UCSD-AML1 (cell line): ENCODE data around the gene FRMD4A.

ENCODE experiments used
- DNase-seq: peaks from one replicate; lab custom pipeline; 2025; ENCODE audit not compliant: unreplicated experiment; lab: John Stamatoyannopoulos, UW

Gene FRMD4A

DNA sequence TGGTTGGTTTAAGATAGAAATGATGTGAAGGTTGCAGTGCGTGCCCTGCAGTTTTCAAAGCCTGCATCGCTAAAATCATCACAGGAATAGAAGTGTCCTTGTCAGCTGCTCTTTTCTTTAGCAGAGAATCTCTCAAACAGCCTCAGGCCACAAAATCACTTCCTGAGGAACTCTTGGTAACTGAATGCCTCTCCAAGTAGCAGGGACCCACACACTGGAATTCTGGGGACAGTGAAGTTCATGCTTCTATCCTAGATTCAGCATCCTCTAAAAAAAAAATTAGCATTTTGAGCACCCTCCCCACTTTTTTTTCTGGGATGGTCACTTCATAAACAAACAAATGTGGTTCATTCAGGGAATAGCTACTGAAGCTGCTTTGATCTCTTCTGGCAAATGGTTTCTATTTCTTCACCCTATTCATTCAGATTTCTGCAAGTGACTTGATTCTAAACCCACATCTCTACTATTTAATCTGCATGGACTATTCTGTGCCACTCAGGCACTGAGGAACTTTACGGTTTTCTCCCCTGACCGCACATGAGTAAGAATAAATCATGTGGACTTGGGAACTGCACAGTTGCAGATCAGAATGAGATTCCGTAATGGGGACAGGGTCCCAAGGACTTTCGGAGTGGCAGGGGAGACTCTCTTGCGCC lies 306.9 kb downstream of the FRMD4A start:
- DNase-seq, result no peak

DNA sequence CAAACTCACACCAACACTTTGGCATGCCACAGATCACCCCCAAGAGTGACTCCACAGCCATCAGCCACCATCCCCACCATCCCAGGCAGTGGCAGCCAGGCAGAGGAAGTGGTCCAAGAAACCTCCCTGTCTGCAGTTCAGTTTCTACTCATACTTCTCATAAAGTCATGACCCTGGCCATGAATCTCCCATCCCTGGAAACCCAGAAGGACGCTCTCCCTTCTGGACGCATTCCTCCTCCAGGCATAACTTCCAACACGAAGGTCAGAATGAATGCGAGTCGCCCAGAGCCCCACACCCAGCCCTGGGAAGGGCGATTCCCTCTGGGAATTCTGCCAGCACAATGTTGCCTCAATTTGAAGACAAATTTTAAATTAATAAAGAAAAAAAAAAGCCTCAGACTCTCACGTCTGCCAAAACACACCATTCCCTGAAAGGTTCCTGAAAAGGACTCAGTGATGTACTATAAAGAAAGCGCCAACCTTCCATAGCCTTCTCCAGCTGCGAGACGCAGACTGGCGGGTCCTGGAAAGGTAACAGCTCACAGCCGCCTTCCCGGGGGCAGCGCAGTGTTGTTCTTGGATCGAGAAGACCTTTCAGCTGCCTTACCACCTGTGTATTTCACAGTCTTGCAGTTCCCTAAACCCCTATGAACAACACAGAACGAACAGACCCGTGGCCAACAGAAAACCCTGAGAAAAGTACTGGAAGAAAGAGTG lies 307.6 kb downstream of the FRMD4A start:
- no peak for DNase-seq

DNA sequence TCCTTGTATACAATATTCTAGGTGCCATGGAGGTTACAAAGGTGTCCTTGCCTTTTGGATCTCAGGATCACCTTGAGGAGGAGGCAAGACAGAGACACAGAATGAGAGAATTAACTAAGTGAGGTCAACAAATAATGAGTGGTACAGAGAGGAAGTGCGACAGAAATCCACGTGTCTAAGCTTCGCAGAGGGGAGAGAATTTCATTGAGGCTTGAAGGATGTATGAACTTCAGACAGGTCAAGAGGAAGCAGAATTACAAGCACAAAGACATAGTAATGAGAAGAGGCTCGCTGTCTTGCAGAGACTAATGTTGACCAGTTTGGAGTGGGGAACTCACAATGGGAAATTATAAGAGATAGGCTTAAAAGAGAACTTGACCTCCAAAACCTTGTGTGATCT lies 308.7 kb downstream of the FRMD4A start:
- DNase-seq, result no peak

DNA sequence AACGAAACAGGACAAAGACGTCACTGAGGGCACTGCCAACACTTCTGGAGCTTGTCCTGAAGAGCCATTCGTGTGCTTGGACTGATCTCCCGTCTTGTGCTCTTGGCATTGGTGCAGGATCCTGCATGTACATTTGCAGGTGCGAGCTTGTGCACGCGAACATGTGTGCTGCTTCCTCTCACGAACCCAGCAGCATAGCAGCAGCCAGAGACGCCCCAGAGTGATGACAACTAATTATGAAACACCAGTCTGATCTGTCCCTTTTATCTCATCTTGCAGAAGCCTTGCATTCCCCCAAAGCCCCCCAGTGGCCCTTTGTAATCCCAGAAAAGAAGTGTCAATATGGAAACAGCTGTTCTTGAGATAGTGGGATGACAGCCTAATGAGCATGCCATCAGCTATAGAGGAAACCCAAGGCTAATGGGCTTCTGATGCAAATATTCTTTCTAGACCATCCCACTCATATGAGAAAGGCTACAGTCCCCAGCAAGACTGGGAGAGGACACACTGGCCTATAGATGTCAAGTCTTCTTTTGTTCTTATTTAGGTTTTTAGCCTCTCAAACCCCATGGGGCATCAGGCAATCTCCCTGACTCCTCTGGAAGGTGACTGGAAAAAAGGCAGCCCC lies 310.6 kb downstream of the FRMD4A start:
- no peak for DNase-seq

DNA sequence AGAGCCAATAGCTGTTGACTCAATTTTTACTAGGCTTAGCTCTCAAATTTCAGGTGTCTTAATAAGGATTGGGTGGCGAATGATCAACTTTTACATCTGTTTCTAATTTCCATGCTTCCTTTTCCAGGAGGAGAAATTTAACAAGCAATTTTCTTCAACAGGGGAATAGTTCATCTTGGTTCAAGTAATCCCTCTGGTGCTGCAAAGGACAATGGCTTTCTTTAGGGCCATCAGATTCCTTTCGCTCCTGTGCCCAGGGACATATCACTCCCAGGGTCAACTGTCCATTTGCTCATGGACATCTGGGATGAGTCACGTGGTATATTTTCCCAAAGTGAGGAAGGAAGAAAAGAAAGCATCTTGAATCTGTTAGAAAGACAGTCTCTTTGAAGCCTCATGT lies 313.3 kb downstream of the FRMD4A start:
- DNase-seq, result no peak

DNA sequence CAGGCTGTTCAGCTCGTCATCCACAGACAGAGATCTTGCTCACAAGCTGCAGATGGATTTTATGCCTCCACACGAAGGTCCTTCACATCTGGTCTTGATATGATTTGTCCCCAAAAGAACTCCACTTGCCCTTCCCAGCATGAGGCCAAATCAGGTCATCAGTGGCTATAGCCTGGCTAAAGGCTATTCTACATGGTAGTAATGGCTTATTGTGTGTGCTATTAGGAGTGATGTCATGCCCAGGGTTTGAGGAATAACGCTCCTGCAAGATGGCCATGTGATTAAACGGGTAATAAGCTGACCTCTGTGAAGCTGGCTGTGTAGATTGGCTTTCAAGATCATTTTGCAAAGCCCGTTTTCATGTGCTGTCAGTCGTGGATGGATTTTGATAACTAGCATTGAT lies 313.8 kb downstream of the FRMD4A start:
- no peak for DNase-seq

DNA sequence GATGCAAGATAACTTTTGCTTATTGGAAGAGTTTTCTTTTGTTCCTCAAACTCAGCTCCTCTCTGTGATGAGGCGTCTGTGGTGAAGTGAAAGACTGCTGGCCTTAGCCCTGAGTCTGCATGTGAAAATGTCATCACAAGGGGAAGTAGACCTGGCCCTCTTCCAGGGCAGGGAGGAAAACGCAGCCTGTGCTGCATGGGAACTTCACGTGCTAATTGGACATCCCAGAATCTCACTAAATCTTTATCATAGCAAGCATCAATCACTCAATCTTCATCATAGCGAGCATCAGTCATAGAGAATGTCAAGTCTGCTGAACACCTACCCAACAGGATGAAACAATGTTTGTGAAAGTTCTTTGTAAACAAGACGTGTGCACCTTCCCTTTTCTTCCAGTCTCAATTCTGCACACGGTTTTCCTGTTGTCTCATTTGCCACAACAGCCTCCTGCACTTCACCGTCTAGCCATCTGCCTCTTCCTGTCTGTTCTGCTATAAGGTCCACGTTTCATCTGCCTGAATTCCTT lies 314.6 kb downstream of the FRMD4A start:
- no peak for DNase-seq

DNA sequence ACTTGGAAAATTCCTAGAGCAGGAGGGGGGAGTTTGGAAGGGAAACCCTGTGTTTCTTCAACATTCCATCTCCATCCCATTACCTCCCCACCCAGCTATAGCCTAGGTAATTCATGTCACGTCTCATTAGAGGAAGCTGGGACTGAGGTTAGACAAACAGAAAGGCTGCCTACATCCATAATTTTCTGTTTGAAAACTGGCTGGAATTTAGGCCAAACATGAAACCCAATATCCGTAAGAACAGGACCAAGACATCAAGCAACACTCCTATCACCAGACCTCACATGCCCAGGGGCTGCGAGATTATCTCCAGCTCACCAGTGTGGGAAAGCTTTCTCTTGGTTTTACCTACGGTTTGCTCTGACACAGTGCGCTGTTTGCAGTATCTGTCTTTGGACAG lies 316.3 kb downstream of the FRMD4A start:
- DNase-seq, result no peak

DNA sequence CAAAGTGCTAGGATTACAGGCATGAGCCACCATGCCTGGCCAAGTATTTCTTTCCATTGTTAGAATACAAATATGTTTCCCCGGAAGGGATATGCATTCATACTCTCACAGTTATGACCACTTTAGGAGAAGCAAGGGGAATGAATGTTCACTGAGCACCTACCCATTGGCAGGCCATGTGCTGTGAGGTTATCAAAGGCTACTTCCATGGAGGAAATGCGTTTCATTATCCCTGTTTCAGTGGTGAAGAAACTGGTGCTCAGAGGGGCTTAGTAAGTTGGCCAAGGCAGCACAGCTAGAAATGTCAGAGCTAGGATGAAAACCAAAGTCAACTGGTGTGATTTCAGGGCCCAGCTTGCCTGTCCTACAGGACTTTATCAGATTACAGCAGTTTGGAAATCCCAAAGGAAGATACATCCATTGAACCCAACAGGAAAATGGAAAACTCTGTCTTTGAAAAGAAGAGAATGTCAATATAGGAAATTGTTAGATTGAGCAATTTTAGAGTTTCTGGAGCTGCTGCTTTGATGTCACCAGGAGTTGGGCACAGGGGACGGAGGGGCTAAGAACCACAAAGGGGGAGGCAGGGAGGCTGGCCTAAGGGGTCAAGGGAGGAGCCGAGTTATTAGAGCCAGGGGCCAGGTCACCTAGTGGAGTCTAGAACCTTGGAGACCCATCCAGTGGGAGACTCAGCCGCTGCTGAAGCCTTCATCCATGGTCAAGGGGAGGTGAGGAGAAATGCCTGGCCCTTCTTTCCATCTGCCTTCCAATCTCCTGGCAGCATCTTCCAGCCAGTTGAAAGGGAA lies 319.8 kb downstream of the FRMD4A start:
- no peak for DNase-seq

DNA sequence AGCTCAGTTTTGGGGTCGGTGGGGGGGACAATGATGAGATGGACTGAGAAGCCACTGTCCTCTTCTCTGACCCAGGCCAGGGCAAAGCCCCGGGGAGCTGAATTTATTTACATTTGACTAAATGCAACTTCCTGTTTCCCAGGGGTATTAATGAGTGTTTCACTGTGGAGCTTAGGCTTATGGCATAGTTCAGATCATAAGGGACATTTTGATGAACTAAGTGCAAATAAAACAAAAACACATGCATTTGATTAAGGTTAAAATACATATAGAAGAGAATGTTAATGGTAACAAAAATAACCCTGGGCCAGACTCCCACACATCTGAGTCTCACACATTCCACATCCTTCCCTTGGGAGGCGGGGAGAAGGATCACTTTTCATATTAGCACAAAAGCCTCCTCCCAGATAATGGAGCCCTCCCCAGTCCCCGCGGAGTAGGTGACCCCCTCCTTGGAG lies 320.6 kb downstream of the FRMD4A start:
- no peak for DNase-seq

DNA sequence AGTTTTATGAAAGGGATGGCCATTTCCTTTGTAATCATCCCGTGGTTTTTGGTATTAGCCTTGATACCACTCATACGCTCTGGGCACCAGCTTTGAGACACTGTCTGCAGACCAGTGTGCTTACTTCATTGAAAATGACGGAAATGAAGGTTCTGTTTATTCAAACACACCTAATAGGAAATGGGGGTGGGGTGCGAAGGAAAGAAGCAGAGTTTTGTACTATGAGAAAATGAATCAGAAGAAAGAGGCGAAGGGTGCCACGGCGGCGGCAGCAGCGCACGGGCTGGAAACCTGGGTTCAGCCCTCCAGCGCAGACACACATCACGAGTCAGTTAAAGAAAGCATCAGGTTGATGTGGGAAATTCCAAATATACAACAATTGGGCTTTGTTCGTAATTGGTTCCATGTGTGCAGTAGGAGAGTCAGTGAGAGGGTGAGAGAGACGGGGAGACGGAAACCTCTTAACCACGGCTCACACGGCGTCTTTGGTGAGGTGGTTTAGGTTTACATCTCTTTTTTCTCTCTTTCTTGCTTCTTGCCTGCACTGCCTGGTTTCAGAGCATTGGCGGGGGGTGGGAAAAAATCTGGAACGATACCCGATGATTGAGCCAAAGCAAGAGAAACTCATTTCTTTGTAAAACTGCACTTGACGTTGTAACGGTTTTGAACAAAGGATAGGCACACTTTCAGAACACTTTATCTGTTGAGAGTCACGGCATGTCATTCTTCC lies 321.2 kb downstream of the FRMD4A start:
- no peak for DNase-seq

DNA sequence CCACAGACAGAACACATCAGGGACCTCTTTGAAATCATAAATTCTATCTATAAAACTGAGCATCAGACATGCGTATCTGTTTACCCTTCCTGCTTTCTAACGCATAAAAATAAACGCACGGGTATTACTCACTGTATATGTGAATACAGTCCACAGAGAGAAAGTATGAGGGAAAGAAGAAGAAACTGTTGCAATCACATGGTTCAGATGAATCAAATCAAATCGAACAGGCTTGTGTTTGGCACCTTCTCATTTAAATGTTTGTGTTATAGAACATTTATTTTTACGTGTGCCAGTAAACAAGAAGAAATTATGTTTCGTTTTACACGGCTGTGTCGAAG lies 322.0 kb downstream of the FRMD4A start:
- DNase-seq, result no peak

DNA sequence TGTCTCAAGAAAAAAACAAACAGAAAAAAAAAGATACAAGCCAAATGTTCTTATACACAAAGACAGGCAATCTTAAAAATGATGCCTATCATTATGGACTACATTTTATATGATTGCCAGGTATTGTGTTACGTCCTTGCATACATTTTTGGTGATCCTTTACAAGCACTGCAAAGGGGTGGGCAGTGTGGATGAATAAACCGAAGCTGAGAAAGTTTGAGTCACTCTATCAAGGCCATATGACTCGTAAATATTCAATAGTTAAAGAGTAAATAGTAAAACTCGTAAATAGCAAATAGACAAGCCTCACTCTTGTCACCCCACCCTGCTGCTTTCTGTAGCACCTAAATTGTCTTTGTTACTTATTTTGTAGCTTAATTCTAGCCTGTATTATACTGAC lies 326.2 kb downstream of the FRMD4A start:
- DNase-seq, result no peak

DNA sequence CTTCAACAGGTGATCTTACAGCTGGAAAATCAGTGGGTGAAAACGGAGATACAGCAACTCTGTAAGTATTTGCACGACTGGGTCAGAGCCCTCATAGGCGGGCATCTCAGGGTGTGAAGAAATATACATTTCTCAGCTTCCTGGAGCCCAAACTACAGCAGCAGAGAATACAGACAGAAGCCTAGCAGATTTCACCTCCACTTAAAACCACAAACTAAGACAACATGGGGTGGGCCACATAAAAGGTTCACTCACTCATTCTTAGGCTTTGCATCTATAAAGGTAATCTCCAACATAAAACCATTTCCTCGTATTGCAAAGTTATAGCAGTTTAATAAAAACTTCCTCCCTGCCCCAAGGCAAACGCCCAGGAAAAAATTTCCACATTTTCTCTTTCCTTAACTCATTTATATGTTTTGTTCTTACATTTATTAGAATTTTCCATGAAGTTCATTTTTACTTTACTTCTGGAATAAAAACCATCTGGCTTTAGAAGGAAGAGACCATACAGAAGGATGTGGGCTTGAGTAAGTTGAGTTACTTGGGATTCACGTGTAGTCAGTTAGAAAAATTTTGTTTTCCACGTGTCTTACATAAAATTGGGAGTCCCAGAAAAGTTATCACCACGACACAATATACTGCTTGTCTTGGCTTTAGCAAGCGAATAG lies 327.1 kb downstream of the FRMD4A start:
- DNase-seq, result no peak

DNA sequence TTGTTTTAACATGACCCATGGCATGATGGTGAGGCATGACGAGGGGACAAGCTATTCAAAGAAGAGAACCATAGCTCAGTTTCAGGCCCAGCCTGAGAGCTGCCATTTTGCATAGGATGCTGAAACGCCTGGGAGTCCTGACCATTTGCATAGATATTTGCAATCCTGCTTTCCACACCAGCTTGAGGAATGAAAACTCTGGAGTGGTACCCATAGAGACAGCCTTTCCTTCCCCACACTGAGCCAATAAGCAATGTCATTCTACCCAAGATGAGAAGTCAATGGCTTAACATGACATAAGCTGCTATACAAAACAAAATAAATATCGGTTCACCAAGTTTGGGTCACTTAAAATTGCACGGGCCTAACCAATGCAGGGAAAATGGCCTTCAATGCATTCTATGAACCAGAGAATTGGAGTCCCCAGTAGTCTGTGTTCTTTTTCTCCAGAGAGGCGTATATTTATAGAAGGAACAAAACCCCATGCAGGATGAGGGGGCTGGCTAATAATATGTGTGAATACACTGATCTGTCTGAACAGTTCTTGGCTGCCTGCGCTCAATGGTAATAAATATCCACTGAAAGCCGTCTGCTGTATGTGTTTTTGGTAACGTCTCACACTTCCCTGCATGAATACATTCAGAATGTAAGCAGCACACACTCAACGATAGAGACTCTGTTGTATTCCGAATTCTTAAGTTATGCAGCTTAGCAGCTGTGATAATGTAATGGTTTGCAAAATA lies 329.3 kb downstream of the FRMD4A start:
- DNase-seq, result no peak

DNA sequence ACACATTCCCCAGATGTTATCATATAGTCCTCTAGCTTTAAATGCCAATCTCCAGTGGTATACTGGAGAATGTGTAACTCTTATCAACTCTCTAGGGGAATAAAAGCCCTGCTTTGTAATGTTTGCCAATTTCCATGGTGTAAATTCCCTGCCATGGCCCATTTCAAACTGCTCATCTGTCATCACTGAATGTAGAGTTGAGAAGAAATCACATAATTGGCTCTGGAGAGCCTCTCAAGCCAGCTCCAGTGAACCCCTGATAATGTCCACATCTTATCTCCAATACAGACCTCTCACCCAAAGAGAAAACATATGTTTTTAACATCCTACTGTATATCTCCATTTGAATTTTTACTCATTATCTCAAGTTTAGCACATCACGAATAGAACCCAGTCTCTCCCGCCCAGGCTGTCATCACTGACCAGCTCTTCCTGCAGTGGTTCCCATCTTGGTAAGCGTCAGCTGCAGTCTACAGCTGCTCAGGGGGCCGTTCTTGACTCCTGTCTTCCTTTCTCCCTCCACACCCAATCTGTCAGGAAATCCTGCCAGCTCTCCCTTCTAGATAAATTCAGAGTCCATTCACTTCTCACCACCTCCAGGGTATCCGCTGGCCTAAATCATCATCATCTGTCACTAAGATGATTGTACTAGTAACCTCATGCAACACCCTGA lies 332.4 kb downstream of the FRMD4A start:
- no peak for DNase-seq

DNA sequence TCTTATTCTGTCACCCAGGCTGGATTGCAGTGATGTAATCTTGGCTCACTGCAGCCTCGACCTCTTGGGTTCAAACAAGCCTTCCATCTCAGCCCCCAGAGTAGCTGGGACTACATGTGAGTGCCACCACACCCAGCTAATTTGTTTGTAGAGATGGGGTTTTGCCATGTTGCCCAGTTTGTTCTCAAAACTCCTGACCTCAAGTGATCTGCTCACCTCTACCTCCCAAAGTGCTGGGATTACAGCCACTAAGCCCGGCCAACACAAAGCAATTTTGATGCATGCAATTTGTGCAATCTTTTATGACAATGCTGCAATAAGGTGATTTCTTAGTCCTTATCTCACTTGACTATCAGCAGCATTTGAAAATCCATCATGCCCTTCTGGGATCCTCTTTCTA lies 333.1 kb downstream of the FRMD4A start:
- no peak for DNase-seq

DNA sequence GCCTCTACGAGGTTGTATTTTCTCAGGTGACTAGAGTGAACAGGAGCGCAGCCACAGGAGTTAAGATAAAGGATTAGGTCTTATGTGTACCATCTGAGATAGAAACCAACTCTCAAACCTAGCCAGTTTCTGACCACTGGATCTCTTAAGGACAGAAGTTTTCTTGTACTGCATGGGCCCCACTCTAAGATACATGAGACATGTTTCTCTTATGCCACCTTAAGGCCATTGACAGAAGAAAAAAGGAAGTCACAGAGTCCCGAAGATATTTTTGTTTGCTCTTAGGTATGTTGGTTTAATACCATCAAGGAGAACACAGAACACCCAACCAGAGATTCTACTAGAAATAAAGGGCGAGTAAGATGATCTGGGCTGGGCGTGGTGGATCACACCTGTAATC lies 335.8 kb downstream of the FRMD4A start:
- no peak for DNase-seq

DNA sequence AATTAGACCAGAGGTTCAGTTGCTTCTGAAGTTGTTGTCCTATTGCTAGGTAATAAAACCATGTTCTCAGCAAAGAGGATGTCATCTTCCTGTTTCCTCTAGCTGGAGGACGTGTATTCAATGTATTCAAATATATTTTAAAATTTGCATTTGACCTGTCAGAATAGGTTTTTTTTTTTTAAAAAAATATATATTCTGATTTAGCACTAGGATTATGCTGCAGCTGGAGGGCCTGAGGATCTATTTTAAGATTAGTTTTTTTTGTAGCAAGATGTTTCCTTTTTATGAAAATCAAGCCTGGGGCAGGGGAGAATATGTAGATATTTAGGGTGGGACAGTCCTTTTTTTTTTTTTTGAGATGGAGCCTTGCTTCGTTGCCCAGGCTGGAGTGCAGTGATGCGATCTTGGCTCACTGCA lies 337.0 kb downstream of the FRMD4A start:
- DNase-seq, result no peak
